ENCODE results near the gene P3H3. TPM values are rescaled to one million over a fixed set of nuclear protein-coding genes. Genes with fewer than 3 reads are reported as not detected.

The P3H3 gene
- total and polyA plus RNA-seq, 2 of the 4 experiments (the other 2 are of a cell fraction) = 27.8 to 83.9 TPM

- TF ChIP-seq FOS (IDR thresholded peaks at IDR 0.05; ENCODE audit: low read depth, low read length) (no peak), MAFK (IDR thresholded peaks at IDR 0.05; ENCODE audit: low read depth, low read length) (no peak)
Measured at GRCh38 chr12:6823182-6824084, 4.8 kb upstream of the P3H3 start (continued).

DNA sequence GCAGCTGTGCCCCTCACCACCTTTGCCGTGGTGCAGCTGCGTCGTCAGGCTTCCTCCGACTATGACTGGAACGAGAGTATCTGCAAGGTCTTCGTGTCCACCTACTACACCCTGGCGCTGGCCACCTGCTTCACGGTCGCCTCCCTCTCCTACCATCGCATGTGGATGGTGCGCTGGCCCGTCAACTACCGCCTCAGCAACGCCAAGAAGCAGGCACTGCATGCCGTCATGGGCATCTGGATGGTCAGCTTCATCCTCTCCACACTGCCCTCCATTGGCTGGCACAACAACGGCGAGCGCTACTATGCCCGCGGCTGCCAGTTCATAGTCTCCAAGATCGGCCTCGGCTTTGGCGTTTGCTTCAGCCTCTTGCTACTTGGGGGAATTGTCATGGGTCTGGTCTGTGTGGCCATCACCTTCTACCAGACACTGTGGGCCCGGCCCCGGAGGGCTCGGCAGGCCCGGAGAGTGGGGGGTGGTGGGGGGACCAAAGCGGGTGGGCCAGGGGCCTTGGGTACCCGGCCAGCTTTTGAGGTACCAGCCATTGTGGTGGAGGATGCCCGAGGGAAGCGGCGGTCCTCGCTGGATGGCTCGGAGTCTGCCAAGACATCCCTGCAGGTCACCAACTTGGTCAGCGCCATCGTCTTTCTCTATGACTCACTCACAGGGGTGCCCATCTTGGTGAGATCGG, 4.0 kb upstream of the P3H3 start:
- Histone ChIP-seq H3K23ac (ENCODE audit: low read depth, low read length) (no peak overlapping the region), H3K56ac (ENCODE audit: extremely low read depth, insufficient read depth, low read length) (no peak overlapping the region), H2AFZ (replicated peaks; ENCODE audit: low read length, poor library complexity) (peak overlapping the region; percentile 38), H4K20me1 (ENCODE audit: insufficient read depth, low read length) (no peaks in the 10 kb centered on the region), H3K18ac (ENCODE audit: low read depth, low read length) (no peak overlapping the region), H3K4me3 (ENCODE audit: insufficient read depth, low read depth, low read length) (no peak overlapping the region), H2BK15ac (ENCODE audit: low read depth, low read length) (no peak overlapping the region), H2AK9ac (replicated peaks; ENCODE audit: low read depth, low read length, poor library complexity) (no peak overlapping the region), H3K27ac (ENCODE audit: insufficient read depth, low read length) (no peak overlapping the region), H3K4ac (ENCODE audit: low read depth, low read length) (no peak overlapping the region), H4K5ac (ENCODE audit: low read depth, low read length) (no peak overlapping the region), H4K91ac (ENCODE audit: insufficient read depth, low read depth, low read length) (no peak overlapping the region), H3K4me1 (ENCODE audit: control insufficient read depth, insufficient read depth, low read length) (peaks cover 18% of the 10 kb centered on the region), H2BK5ac (ENCODE audit: low read depth, low read length, poor library complexity, severe bottlenecking) (no peak overlapping the region), H3K9me3 (ENCODE audit: control insufficient read depth, insufficient read depth, low read length) (no peaks in the 10 kb centered on the region), H2AK5ac (ENCODE audit: low read depth, low read length) (peak overlapping the region; percentile 18; the same call in 1 of the 2 replicates), H4K8ac (ENCODE audit: low read depth in 2 of 2, low read length in 2 of 2) (no peak overlapping the region), H2BK120ac (ENCODE audit: low read depth, low read length) (no peak overlapping the region), H3K79me1 (ENCODE audit: low read depth in 1 of 2, low read length in 2 of 2) (peaks cover 2 to 39% of the 10 kb centered on the region in 2 experiments; a peak in 3 of 4 replicates), H3K9me1 (ENCODE audit: insufficient read depth, low read length) (peaks cover 2% of the 10 kb centered on the region; the same call in 1 of the 2 replicates), H2BK20ac (ENCODE audit: low read depth, low read length) (no peak overlapping the region), H3K4me2 (ENCODE audit: low read depth, low read length) (no peak overlapping the region), H3K36me3 (ENCODE audit: control insufficient read depth, insufficient read depth, low read length) (no peaks in the 10 kb centered on the region), H3K27me3 (ENCODE audit: control insufficient read depth, insufficient read depth, low read length) (peaks cover 2% of the 10 kb centered on the region; the same call in 1 of the 2 replicates), H3K14ac (replicated peaks; ENCODE audit: low read depth, low read length) (no peak overlapping the region), H3K9ac (ENCODE audit: low read depth, low read length) (no peak overlapping the region)
- in situ Hi-C loops (cut with MboI; ENCODE audit: low sequenced_read_pairs) (loop anchor here (10.0 kb wide), 1 partner anchor 209 kb away; no protein-coding TSS in a partner anchor), intact Hi-C loops (cut with micrococcal nuclease) (loop anchor here (2.0 kb wide), 1 partner anchor 207 kb away; no protein-coding TSS in a partner anchor), dilution Hi-C loops (cut with HindIII; ENCODE audit: low sequenced_read_pairs, unreplicated experiment) (no loop called here)
- POLR2A ChIA-PET (ENCODE audit: unreplicated experiment) = no interaction called here
- ATAC-seq (ENCODE audit: low read depth) = no peak
- 94% methylated on average over 23 of the region's 37 CpGs; no CpG with 5 or more reads in 1 of the 2 experiments for WGBS, 2 experiments (ENCODE audit: extremely low coverage in 2 of 2, insufficient read length in 1 of 2)
- CTCF ChIA-PET = interaction anchor here (1.0 kb wide), 1 partner anchor 58 kb away, joined by 4 read pairs; the partner anchor contains the start of gene PTMS
- no TSS peak for BruUV-seq (replicated peaks)
- DNase-seq = no peak
- TF ChIP-seq MAFK (IDR thresholded peaks at IDR 0.05; ENCODE audit: low read depth, low read length) = no peak
- no peak for TF ChIP-seq RCOR1 (IDR thresholded peaks at IDR 0.05; ENCODE audit: insufficient replicate concordance, low read length)
- TF ChIP-seq, protein P1, sequence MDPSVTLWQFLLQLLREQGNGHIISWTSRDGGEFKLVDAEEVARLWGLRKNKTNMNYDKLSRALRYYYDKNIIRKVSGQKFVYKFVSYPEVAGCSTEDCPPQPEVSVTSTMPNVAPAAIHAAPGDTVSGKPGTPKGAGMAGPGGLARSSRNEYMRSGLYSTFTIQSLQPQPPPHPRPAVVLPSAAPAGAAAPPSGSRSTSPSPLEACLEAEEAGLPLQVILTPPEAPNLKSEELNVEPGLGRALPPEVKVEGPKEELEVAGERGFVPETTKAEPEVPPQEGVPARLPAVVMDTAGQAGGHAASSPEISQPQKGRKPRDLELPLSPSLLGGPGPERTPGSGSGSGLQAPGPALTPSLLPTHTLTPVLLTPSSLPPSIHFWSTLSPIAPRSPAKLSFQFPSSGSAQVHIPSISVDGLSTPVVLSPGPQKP (IDR thresholded peaks at IDR 0.05; ENCODE audit: borderline replicate concordance, low read depth, low read length) = no peak
- no peak for TF ChIP-seq BHLHE40 (IDR thresholded peaks at IDR 0.05; ENCODE audit: low read depth, low read length)
- TF ChIP-seq POLR2A (IDR thresholded peaks at IDR 0.05; ENCODE audit: low read depth, low read length) = no peak
- no peak for TF ChIP-seq USF2 (IDR thresholded peaks at IDR 0.05; ENCODE audit: low read depth, low read length)
- no peak for TF ChIP-seq SMC3 (IDR thresholded peaks at IDR 0.05; ENCODE audit: low read depth, low read length)
- TF ChIP-seq MAZ (IDR thresholded peaks at IDR 0.05; ENCODE audit: borderline replicate concordance, low read depth, low read length) = no peak
- no peak for TF ChIP-seq MXI1 (IDR thresholded peaks at IDR 0.05; ENCODE audit: borderline replicate concordance, low read depth, low read length)
- TF ChIP-seq CEBPB (IDR thresholded peaks at IDR 0.05; ENCODE audit: low read depth, low read length) = no peak
- no peak for TF ChIP-seq NFE2L2 (IDR thresholded peaks at IDR 0.05; ENCODE audit: low read depth, low read length)
- no peak for TF ChIP-seq CHD1 (IDR thresholded peaks at IDR 0.05; ENCODE audit: low read depth, low read length)
